Activated CD4-positive, alpha-beta memory T cell treated with anti-CD3 and anti-CD28 coated beads, Interleukin-2, amount 10 ng/mL, durations not matched to agents 7 days and 5 days (primary cell): ENCODE measurements around the gene HIGD1A. TPM values are rescaled to one million over a fixed set of nuclear protein-coding genes. Genes with fewer than 3 reads are reported as not detected.
A peak's percentile ranks its signal among the peaks of the same experiment; 100 is the strongest.

Experiments used
- CTCF ChIA-PET: fragments of 350-600 bp; sonication (Branson Sonifier 250); formaldehyde crosslinking; loops from one replicate; lab custom pipeline; 2021; ENCODE audit warnings: antibody characterized with exemption, inconsistent platforms; lab: Charles Lee
- POLR2A ChIA-PET: fragments of 350-600 bp; sonication (Branson Sonifier 250); formaldehyde crosslinking; loops from one replicate; lab custom pipeline; 2021; ENCODE audit warnings: antibody characterized with exemption; lab: Charles Lee
- DNase-seq: peaks from one replicate; pipeline ENCODE4 v3.0.0-alpha.2; 2020
- H3K27ac Mint-ChIP-seq: one replicate; pipeline ENCODE4 v1.8.0; 2021; ENCODE audit warnings: mild to moderate bottlenecking, mixed read lengths
- H3K27me3 Mint-ChIP-seq: one replicate; pipeline ENCODE4 v1.8.0; 2021; ENCODE audit warnings: mixed read lengths
- H3K36me3 Mint-ChIP-seq: one replicate; pipeline ENCODE4 v1.8.0; 2021; ENCODE audit warnings: low read depth, mixed read lengths
- H3K4me1 Mint-ChIP-seq: one replicate; pipeline ENCODE4 v1.8.0; 2021; ENCODE audit warnings: mixed read lengths
- H3K4me3 Mint-ChIP-seq: one replicate; pipeline ENCODE4 v1.8.0; 2021; ENCODE audit warnings: mild to moderate bottlenecking, mixed read lengths
- H3K9me3 Mint-ChIP-seq: one replicate; pipeline ENCODE4 v1.8.0; 2021; ENCODE audit warnings: mixed read lengths
- total RNA-seq, 2 experiments: library from RNA; stranded (reverse); gene quantifications; one replicate each; pipeline ENCODE4 v1.2.3, GENCODE V29; 2021

HIGD1A gene
- total RNA-seq, 2 experiments from 2014 or later, result 56.9 to 61.2 TPM

GRCh38 chr3:42762046-42762724, 42.1 kb downstream of the HIGD1A start:
- ChIA-PET CTCF (interaction anchor here (2.9 kb wide), 1 partner anchor 13 kb away, joined by 10 read pairs; no protein-coding TSS in a partner anchor), POLR2A (no interaction called here)
- Mint-ChIP-seq H3K27ac (no peak overlapping the region), H3K27me3 (peaks cover 12% of the 10 kb centered on the region), H3K9me3 (no peaks in the 10 kb centered on the region), H3K36me3 (no peaks in the 10 kb centered on the region), H3K4me1 (no peaks in the 10 kb centered on the region), H3K4me3 (no peak overlapping the region)
- no peak for DNase-seq

- ChIA-PET CTCF (interaction anchor here (1.2 to 6.0 kb wide), 4 partner anchors 8 to 176 kb away, joined by 3 to 57 read pairs (median 4); partner anchors contain the start of gene SEC22C), POLR2A (interaction anchor here (0.9 to 1.4 kb wide), 3 partner anchors 10 to 168 kb away, joined by 3 to 4 read pairs (median 3); partner anchors contain the start of genes CYP8B1 and SS18L2)
- Mint-ChIP-seq H3K4me1 (peaks cover 12% of the 10 kb centered on the region), H3K27ac (no peak overlapping the region), H3K27me3 (peaks cover 7% of the 10 kb centered on the region), H3K36me3 (no peaks in the 10 kb centered on the region), H3K9me3 (no peaks in the 10 kb centered on the region), H3K4me3 (no peak overlapping the region)
- DNase-seq, result no peak
Observed at GRCh38 chr3:42758126-42758525, 46.2 kb downstream of the HIGD1A start.

GRCh38 chr3:42756681-42757213, 47.5 kb downstream of the HIGD1A start:
- no peak overlapping the region for H3K4me3 Mint-ChIP-seq
- ChIA-PET CTCF (interaction anchor here (0.7 to 6.0 kb wide), 5 partner anchors 12 to 175 kb away, joined by 3 to 57 read pairs (median 3); partner anchors contain the start of gene SEC22C), POLR2A (no interaction called here)
- H3K36me3 Mint-ChIP-seq, result no peaks in the 10 kb centered on the region
- H3K9me3 Mint-ChIP-seq, result no peaks in the 10 kb centered on the region
- H3K27me3 Mint-ChIP-seq, result peaks cover 7% of the 10 kb centered on the region
- H3K27ac Mint-ChIP-seq, result no peak overlapping the region
- peaks cover 16% of the 10 kb centered on the region for H3K4me1 Mint-ChIP-seq
- no peak for DNase-seq

GRCh38 chr3:42755681-42756578, 48.4 kb downstream of the HIGD1A start:
- peaks cover 7% of the 10 kb centered on the region for H3K27me3 Mint-ChIP-seq
- CTCF ChIA-PET, result interaction anchor here (0.6 to 6.0 kb wide), 9 partner anchors 11 to 651 kb away, joined by 3 to 57 read pairs (median 3); no protein-coding TSS in a partner anchor
- POLR2A ChIA-PET, result interaction anchor here (1.2 kb wide), 1 partner anchor 9 kb away, joined by 5 read pairs; no protein-coding TSS in a partner anchor
- no peak overlapping the region for H3K4me3 Mint-ChIP-seq
- no peak overlapping the region for H3K27ac Mint-ChIP-seq
- no peaks in the 10 kb centered on the region for H3K9me3 Mint-ChIP-seq
- H3K36me3 Mint-ChIP-seq, result no peaks in the 10 kb centered on the region
- peaks cover 16% of the 10 kb centered on the region for H3K4me1 Mint-ChIP-seq
- peak; percentile 31 for DNase-seq

- Mint-ChIP-seq H3K4me1 (peaks cover 25% of the 10 kb centered on the region), H3K4me3 (no peak overlapping the region), H3K9me3 (no peaks in the 10 kb centered on the region), H3K27me3 (peaks cover 7% of the 10 kb centered on the region), H3K36me3 (no peaks in the 10 kb centered on the region), H3K27ac (no peak overlapping the region)
- peak; percentile 6 for DNase-seq
- CTCF ChIA-PET, result interaction anchor here (6.0 kb wide), 1 partner anchor 9 kb away, joined by 57 read pairs; no protein-coding TSS in a partner anchor
- POLR2A ChIA-PET, result no interaction called here
Observed at GRCh38 chr3:42753757-42754156, 50.5 kb downstream of the HIGD1A start.

GRCh38 chr3:42752961-42753360, 51.3 kb downstream of the HIGD1A start:
- Mint-ChIP-seq H3K27me3 (no peaks in the 10 kb centered on the region), H3K36me3 (no peaks in the 10 kb centered on the region), H3K4me3 (no peak overlapping the region), H3K9me3 (no peaks in the 10 kb centered on the region), H3K27ac (no peak overlapping the region), H3K4me1 (peaks cover 32% of the 10 kb centered on the region)
- CTCF ChIA-PET, result interaction anchor here (1.0 to 6.0 kb wide), 2 partner anchors 8 to 27 kb away, joined by 4 to 57 read pairs; no protein-coding TSS in a partner anchor
- DNase-seq, result peak; percentile 5
- POLR2A ChIA-PET, result no interaction called here

- no peak overlapping the region for H3K4me3 Mint-ChIP-seq
- no peaks in the 10 kb centered on the region for H3K9me3 Mint-ChIP-seq
- CTCF ChIA-PET, result interaction anchor here (0.7 to 1.0 kb wide), 2 partner anchors 8 to 28 kb away, joined by 3 to 4 read pairs; no protein-coding TSS in a partner anchor
- H3K27ac Mint-ChIP-seq, result no peak overlapping the region
- H3K36me3 Mint-ChIP-seq, result no peaks in the 10 kb centered on the region
- no peaks in the 10 kb centered on the region for H3K27me3 Mint-ChIP-seq
- DNase-seq, result peak; percentile 12
- POLR2A ChIA-PET, result no interaction called here
- H3K4me1 Mint-ChIP-seq, result peaks cover 37% of the 10 kb centered on the region
Observed at GRCh38 chr3:42752441-42752840, 51.8 kb downstream of the HIGD1A start.

GRCh38 chr3:42751609-42752008, 52.7 kb downstream of the HIGD1A start:
- H3K4me1 Mint-ChIP-seq, result peaks cover 45% of the 10 kb centered on the region
- ChIA-PET CTCF (interaction anchor here (1.3 to 1.4 kb wide), 2 partner anchors 12 to 14 kb away, joined by 3 read pairs; no protein-coding TSS in a partner anchor), POLR2A (no interaction called here)
- DNase-seq, result peak; percentile 8
- H3K27ac Mint-ChIP-seq, result no peak overlapping the region
- no peaks in the 10 kb centered on the region for H3K36me3 Mint-ChIP-seq
- H3K4me3 Mint-ChIP-seq, result no peak overlapping the region
- H3K27me3 Mint-ChIP-seq, result no peaks in the 10 kb centered on the region
- H3K9me3 Mint-ChIP-seq, result no peaks in the 10 kb centered on the region

GRCh38 chr3:42750834-42751233, 53.5 kb downstream of the HIGD1A start:
- peaks cover 52% of the 10 kb centered on the region for H3K4me1 Mint-ChIP-seq
- H3K4me3 Mint-ChIP-seq, result no peak overlapping the region
- ChIA-PET CTCF (interaction anchor here (1.0 to 1.4 kb wide), 4 partner anchors 12 to 249 kb away, joined by 3 to 5 read pairs (median 4); partner anchors contain the start of gene VIPR1), POLR2A (no interaction called here)
- no peak overlapping the region for H3K27ac Mint-ChIP-seq
- H3K9me3 Mint-ChIP-seq, result no peaks in the 10 kb centered on the region
- H3K36me3 Mint-ChIP-seq, result no peaks in the 10 kb centered on the region
- H3K27me3 Mint-ChIP-seq, result no peaks in the 10 kb centered on the region
- DNase-seq, result peak; percentile 6

GRCh38 chr3:42749753-42750231, 54.5 kb downstream of the HIGD1A start:
- ChIA-PET CTCF (interaction anchor here (0.7 to 2.6 kb wide), 6 partner anchors 9 to 248 kb away, joined by 3 to 10 read pairs (median 5); partner anchors contain the start of gene VIPR1), POLR2A (no interaction called here)
- no peak for DNase-seq
- Mint-ChIP-seq H3K27me3 (no peaks in the 10 kb centered on the region), H3K27ac (no peak overlapping the region), H3K4me3 (no peak overlapping the region), H3K4me1 (peaks cover 48% of the 10 kb centered on the region), H3K36me3 (no peaks in the 10 kb centered on the region), H3K9me3 (no peaks in the 10 kb centered on the region)

GRCh38 chr3:42749025-42749752, 55.1 kb downstream of the HIGD1A start:
- Mint-ChIP-seq H3K9me3 (no peaks in the 10 kb centered on the region), H3K4me1 (peaks cover 50% of the 10 kb centered on the region), H3K4me3 (no peak overlapping the region), H3K36me3 (no peaks in the 10 kb centered on the region), H3K27me3 (no peaks in the 10 kb centered on the region), H3K27ac (peak overlapping the region; percentile 19)
- peak; percentile 13 for DNase-seq
- CTCF ChIA-PET, result interaction anchor here (0.7 to 2.6 kb wide), 6 partner anchors 9 to 132 kb away, joined by 3 to 10 read pairs (median 4); no protein-coding TSS in a partner anchor
- POLR2A ChIA-PET, result no interaction called here
